Fibroblast of pulmonary artery (primary cell): ENCODE measurements around the gene SKP1.

Experiments used
- DNase-seq: peaks from one replicate; pipeline ENCODE4 v3.0.0-alpha.2; 2010; ENCODE audit warnings: low read depth
- H3K4me3 ChIP-seq: replicated peaks from 2 replicates; pipeline ENCODE4 v1.5.1; 2011; ENCODE audit warnings: low read depth, mild to moderate bottlenecking, control low read depth, low read length, moderate library complexity
- CTCF ChIP-seq: IDR thresholded peaks from 2 replicates; pipeline ENCODE4 v1.5.1; 2011; ENCODE audit warnings: mild to moderate bottlenecking, control low read depth, low read length, inconsistent platforms; ENCODE audit errors: missing control alignments

The SKP1 gene

DNA sequence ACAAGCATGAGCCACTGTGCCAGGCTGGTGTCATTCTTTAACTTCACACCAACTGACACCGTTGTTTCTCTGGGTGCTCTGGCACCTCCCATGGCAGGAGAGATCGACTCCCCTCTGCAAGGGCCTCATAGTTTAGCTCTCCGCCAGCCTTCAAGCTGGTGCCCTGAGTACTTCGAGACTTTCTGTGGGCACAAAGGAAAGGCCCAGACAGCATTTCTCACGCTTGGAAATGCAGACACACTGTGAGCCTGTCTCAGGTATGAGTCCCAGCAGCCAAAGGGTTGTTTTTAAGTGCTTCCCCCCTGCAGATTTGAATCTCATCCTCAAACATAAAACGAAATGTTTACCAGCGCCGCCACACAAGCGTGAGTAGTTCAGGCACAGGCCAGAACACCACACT lies 73.4 kb downstream of the SKP1 start:
- no peak for DNase-seq
- no peak for TF ChIP-seq CTCF
- no peak overlapping the region for H3K4me3 ChIP-seq

DNA sequence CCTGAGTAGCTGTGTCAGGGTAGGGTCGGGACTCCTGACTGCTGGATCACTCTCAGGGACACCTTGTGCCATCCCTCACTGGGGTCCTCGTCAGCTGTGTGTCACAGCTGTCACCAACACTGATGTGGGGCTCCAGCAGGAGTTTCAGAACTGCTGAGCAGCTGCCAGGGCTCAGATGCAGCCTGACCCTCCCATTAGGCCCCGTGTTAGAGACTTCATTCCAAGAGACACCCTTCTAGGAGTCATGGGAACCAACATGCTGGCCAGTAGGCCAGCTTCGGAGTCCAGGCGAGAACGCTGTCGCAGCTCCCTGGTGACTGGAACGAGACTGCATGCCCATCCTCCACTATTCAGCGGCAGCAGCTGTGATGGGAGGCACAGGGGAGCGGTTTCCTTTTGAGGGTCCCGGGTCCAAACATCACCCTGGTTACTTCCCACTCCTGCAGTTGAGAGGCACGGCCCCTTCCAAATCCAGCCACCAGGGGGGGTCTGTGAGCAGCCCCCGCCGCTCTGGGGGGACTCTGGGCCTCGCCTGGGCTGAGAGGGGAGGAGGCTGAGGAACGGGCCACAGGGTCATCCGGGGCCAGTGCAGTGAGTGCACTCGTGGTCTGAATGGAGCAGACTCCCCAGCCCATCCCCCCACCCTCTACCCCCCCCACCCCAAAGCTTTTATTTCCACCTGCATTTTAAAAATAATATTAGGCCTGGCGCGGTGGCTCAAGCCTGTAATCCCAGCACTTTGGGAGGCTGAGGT lies 74.9 kb downstream of the SKP1 start:
- DNase-seq: no peak
- no peak overlapping the region for H3K4me3 ChIP-seq
- peak; percentile 77 for TF ChIP-seq CTCF

- TF ChIP-seq CTCF: no peak
- DNase-seq: peak; percentile 73
- H3K4me3 ChIP-seq: no peak overlapping the region
These were observed 76.3 kb downstream of the SKP1 start for GRCh38 chr5:134100283-134101091.

DNA sequence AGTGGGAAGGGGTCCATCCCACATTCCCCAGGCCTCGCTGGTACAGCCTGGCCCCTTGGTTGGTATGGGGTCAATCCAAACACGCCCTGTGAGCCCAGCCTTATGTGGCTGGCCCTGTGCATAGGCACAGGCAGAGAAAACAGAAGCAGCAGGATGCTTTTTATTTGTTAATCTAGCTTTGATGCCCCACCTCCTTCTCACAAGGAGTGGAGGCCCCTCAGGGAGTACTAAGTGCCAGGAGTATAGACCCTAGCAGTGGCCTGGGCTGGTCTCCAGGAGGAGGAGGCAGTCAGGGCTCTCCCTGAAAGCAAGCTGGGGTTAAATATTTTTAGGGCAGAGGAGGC lies 76.8 kb downstream of the SKP1 start:
- TF ChIP-seq CTCF: no peak
- H3K4me3 ChIP-seq: no peak overlapping the region
- DNase-seq: no peak

- DNase-seq: no peak
- H3K4me3 ChIP-seq: no peak overlapping the region
- TF ChIP-seq CTCF: no peak
These were observed 77.4 kb downstream of the SKP1 start for GRCh38 chr5:134099288-134099872.
